ENCODE measurements around the gene CDK5R2.

The CDK5R2 gene

GRCh38 chr2:218986148-218986761 lies 26.8 kb downstream of the CDK5R2 start:
- no peak for TF ChIP-seq CTCF (IDR thresholded peaks at IDR 0.05)

GRCh38 chr2:218988164-218988563 lies 28.7 kb downstream of the CDK5R2 start:
- TF ChIP-seq CTCF (IDR thresholded peaks at IDR 0.05) = no peak

GRCh38 chr2:218988650-218989049 lies 29.2 kb downstream of the CDK5R2 start:
- no peak for TF ChIP-seq CTCF (IDR thresholded peaks at IDR 0.05)

GRCh38 chr2:218990052-218990451 lies 30.6 kb downstream of the CDK5R2 start:
- TF ChIP-seq CTCF (IDR thresholded peaks at IDR 0.05) = no peak

- no peak for TF ChIP-seq CTCF (IDR thresholded peaks at IDR 0.05)
These were observed 31.1 kb downstream of the CDK5R2 start for GRCh38 chr2:218990612-218991011.

- no peak for TF ChIP-seq CTCF (IDR thresholded peaks at IDR 0.05)
These were observed 32.3 kb downstream of the CDK5R2 start for GRCh38 chr2:218991674-218992168.

GRCh38 chr2:218992196-218992595 lies 32.7 kb downstream of the CDK5R2 start:
- TF ChIP-seq CTCF (IDR thresholded peaks at IDR 0.05) = no peak
